Ovary (tissue), 3 donors: ENCODE results near the gene HIP1.

ENCODE experiments used
- POLR2A ChIP-seq: fragments of 450-650 bp; IDR thresholded peaks from one replicate; pipeline ENCODE4 v1.6.1; 2017; ENCODE audit warnings: antibody characterized with exemption, mild to moderate bottlenecking, moderate library complexity
- TF ChIP-seq, protein P1 (sequence below), 3 donors: fragments of 450-650 bp in 2 of 3; fragments of 200-600 bp in 1 of 3; IDR thresholded peaks; one replicate each; pipeline versions ENCODE4 v1.5.1 to v1.8.0; 2016 to 2022; ENCODE audit warnings: antibody characterized with exemption in 3 of 3, mild to moderate bottlenecking in 1 of 3
- donor health status: DM: no; HTN: no; CAD: no.

DNA sequence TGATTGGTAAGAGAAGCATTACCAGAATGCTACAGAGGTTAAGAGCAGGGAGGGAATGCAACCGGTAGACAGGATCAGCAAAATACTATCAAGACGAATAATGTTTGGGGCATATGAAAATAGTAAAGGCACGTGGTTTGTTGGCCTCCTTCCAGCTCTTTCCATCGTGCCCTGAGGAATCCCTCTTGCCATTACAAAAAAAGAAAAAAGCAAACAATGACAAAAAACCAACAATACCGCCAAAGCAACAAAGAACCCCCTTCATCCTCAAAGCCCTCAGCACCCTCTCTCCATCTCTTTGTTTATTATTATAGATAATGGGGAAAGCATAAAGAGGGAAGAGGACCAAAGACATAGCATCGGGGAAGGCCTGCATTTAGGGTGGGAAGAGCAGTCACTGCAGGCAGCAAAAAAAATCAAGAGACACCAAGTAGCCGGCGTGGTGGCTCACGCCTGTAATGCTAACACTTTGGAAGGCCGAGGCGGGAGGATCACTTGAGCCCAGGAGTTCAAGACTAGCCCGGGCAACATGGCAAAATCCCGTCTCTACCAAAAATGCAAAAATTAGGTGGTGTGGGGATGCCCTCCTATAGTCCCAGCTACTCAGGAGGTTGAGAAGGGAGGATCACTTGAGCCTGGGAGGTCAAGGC lies 78.0 kb downstream of the HIP1 start:
- TF ChIP-seq, protein P1, sequence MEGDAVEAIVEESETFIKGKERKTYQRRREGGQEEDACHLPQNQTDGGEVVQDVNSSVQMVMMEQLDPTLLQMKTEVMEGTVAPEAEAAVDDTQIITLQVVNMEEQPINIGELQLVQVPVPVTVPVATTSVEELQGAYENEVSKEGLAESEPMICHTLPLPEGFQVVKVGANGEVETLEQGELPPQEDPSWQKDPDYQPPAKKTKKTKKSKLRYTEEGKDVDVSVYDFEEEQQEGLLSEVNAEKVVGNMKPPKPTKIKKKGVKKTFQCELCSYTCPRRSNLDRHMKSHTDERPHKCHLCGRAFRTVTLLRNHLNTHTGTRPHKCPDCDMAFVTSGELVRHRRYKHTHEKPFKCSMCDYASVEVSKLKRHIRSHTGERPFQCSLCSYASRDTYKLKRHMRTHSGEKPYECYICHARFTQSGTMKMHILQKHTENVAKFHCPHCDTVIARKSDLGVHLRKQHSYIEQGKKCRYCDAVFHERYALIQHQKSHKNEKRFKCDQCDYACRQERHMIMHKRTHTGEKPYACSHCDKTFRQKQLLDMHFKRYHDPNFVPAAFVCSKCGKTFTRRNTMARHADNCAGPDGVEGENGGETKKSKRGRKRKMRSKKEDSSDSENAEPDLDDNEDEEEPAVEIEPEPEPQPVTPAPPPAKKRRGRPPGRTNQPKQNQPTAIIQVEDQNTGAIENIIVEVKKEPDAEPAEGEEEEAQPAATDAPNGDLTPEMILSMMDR (IDR thresholded peaks at IDR 0.05): no peak
- TF ChIP-seq POLR2A: no peak
